Mucosa of descending colon (tissue), 3 donors: Measurements from ENCODE around the gene MPPED2. TPM values are rescaled to one million over a fixed set of nuclear protein-coding genes. Genes with fewer than 3 reads are reported as not detected.

Experiments
- ATAC-seq: fragments of 200-7000 bp; cut with Tn5 transposase; one replicate; pipeline ENCODE4 v1.9.1; 2020; ENCODE audit warnings: mild to moderate bottlenecking, moderate library complexity
- DNase-seq, 3 donors: peaks; one replicate each; pipeline ENCODE4 v3.0.0-alpha.2; 2020
- H3K36me3 ChIP-seq: fragments of 200-600 bp; one replicate; pipeline ENCODE4 v1.8.0; 2021; ENCODE audit warnings: low read depth, mild to moderate bottlenecking
- H3K4me1 ChIP-seq: fragments of 200-600 bp; one replicate; pipeline ENCODE4 v1.8.0; 2021; ENCODE audit warnings: low read depth, mild to moderate bottlenecking
- H3K4me3 ChIP-seq: fragments of 200-600 bp; one replicate; pipeline ENCODE4 v1.8.0; 2021; ENCODE audit warnings: mild to moderate bottlenecking
- H3K9me3 ChIP-seq: fragments of 200-600 bp; one replicate; pipeline ENCODE4 v1.8.0; 2021; ENCODE audit warnings: mild to moderate bottlenecking
- intact Hi-C, 2 donors: fragments of 100-400 bp; cut with DNase I in 1 of 2; cut with micrococcal nuclease in 1 of 2; formaldehyde crosslinking; loops; one replicate each; pipeline versions ENCODE4 v1.11.0 to v1.11.1; 2022; cut with DNase I, micrococcal nuclease
- total RNA-seq, 3 donors: library from RNA; stranded (reverse); fragmentation: NEBNext Ultra II Directional in 2 of 3; extraction: Animal tissue kit (Norgen Biotek cat#: 25700) in 2 of 3; gene quantifications; one replicate each; pipeline versions ENCODE4 v1.2.1 to v1.2.4, GENCODE V29; 2021 to 2023
- TF ChIP-seq, protein P1 (sequence below): fragments of 200-600 bp; IDR thresholded peaks from one replicate; pipeline ENCODE4 v1.8.0; 2022; ENCODE audit warnings: antibody characterized with exemption, mild to moderate bottlenecking
- donor health status: DM: no; HTN: no; CAD: no; lungs with moderate emphysema.
- donor health status: DM: no; HTN: no; CAD: no.
- donor health status: DM: no; HTN: yes; CAD: no.

MPPED2 gene
- total RNA-seq, 3 donors from 2014 or later: 0.64 to 10.1 (median 1.6) TPM

GRCh38 chr11:30433831-30434230, 152.3 kb downstream of the MPPED2 start:
- H3K9me3 ChIP-seq: no peaks in the 10 kb centered on the region
- no peak for ATAC-seq

GRCh38 chr11:30432716-30433115, 153.4 kb downstream of the MPPED2 start:
- intact Hi-C loops: no loop called here
- DNase-seq (no peak), ATAC-seq (no peak)
- no peak overlapping the region for H3K4me3 ChIP-seq
- no peaks in the 10 kb centered on the region for H3K4me1 ChIP-seq
- TF ChIP-seq, protein P1, sequence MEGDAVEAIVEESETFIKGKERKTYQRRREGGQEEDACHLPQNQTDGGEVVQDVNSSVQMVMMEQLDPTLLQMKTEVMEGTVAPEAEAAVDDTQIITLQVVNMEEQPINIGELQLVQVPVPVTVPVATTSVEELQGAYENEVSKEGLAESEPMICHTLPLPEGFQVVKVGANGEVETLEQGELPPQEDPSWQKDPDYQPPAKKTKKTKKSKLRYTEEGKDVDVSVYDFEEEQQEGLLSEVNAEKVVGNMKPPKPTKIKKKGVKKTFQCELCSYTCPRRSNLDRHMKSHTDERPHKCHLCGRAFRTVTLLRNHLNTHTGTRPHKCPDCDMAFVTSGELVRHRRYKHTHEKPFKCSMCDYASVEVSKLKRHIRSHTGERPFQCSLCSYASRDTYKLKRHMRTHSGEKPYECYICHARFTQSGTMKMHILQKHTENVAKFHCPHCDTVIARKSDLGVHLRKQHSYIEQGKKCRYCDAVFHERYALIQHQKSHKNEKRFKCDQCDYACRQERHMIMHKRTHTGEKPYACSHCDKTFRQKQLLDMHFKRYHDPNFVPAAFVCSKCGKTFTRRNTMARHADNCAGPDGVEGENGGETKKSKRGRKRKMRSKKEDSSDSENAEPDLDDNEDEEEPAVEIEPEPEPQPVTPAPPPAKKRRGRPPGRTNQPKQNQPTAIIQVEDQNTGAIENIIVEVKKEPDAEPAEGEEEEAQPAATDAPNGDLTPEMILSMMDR: no peak
- H3K9me3 ChIP-seq: no peaks in the 10 kb centered on the region
- no peaks in the 10 kb centered on the region for H3K36me3 ChIP-seq

More at GRCh38 chr11:30433831-30434230, 152.3 kb downstream of the MPPED2 start:
- intact Hi-C loops: no loop called here
- Histone ChIP-seq H3K36me3 (no peaks in the 10 kb centered on the region), H3K4me3 (no peak overlapping the region), H3K4me1 (no peaks in the 10 kb centered on the region)
- DNase-seq: no peak
- TF ChIP-seq, protein P1: no peak

DNA sequence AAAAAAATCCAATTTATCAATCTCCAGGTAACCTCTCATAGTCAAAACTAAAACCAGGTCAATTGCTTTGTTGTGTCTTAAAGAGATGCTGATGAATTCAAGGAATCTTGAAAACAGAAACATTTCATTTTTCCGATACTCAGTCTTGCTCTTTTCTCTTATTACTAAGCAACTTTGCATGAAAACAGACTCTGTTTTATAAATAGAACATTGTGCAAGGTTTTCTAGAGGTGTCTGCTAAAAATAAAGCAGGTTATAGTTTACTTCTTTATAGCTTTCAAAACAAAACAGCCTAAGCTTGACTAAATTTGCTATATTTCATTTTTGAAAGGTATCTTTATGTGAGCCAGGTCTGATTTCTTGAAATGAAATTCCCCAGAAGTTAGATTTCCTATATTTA, 154.0 kb downstream of the MPPED2 start:
- ATAC-seq: no peak
- TF ChIP-seq, protein P1: no peak
- intact Hi-C loops: no loop called here
- Histone ChIP-seq H3K4me1 (no peaks in the 10 kb centered on the region), H3K36me3 (no peaks in the 10 kb centered on the region), H3K4me3 (no peak overlapping the region), H3K9me3 (no peaks in the 10 kb centered on the region)
- no peak for DNase-seq

- no peak for DNase-seq
- H3K36me3 ChIP-seq: no peaks in the 10 kb centered on the region
- H3K4me3 ChIP-seq: no peak overlapping the region
- intact Hi-C loops: no loop called here
- TF ChIP-seq, protein P1: no peak
- no peaks in the 10 kb centered on the region for H3K4me1 ChIP-seq
- H3K9me3 ChIP-seq: no peaks in the 10 kb centered on the region
- ATAC-seq: no peak
Measured at GRCh38 chr11:30431127-30431814, 154.9 kb downstream of the MPPED2 start.

- DNase-seq (no peak), ATAC-seq (no peak)
- intact Hi-C loops: no loop called here
- Histone ChIP-seq H3K4me1 (no peaks in the 10 kb centered on the region), H3K9me3 (no peaks in the 10 kb centered on the region), H3K4me3 (no peak overlapping the region), H3K36me3 (no peaks in the 10 kb centered on the region)
- TF ChIP-seq, protein P1: no peak
Measured at GRCh38 chr11:30429550-30429949, 156.6 kb downstream of the MPPED2 start.
